HFF-Myc (cell line): Measurements from ENCODE around the gene PIH1D2.
A peak's percentile ranks its signal among the peaks of the same experiment; 100 is the strongest.
"Not testable (repeated sequence)": the region's sequence is repeated elsewhere in the genome, so short reads cannot be mapped to it uniquely, and the experiment has no call there.

Experiments
- DNase-seq: peaks from one replicate; pipeline ENCODE4 v3.0.0-alpha.2; 2011; ENCODE audit warnings: low read depth; ENCODE audit errors: extremely low read depth
- H3K4me3 ChIP-seq: replicated peaks from 2 replicates; pipeline ENCODE4 v1.5.1; 2011; ENCODE audit warnings: low read depth, mild to moderate bottlenecking, control low read depth, low read length
- TF ChIP-seq, protein P1 (sequence below): IDR thresholded peaks from 2 replicates; pipeline ENCODE4 v1.5.1; 2012; ENCODE audit warnings: mild to moderate bottlenecking, low read depth, low read length, control low read depth; ENCODE audit errors: missing control alignments

PIH1D2 gene

DNA sequence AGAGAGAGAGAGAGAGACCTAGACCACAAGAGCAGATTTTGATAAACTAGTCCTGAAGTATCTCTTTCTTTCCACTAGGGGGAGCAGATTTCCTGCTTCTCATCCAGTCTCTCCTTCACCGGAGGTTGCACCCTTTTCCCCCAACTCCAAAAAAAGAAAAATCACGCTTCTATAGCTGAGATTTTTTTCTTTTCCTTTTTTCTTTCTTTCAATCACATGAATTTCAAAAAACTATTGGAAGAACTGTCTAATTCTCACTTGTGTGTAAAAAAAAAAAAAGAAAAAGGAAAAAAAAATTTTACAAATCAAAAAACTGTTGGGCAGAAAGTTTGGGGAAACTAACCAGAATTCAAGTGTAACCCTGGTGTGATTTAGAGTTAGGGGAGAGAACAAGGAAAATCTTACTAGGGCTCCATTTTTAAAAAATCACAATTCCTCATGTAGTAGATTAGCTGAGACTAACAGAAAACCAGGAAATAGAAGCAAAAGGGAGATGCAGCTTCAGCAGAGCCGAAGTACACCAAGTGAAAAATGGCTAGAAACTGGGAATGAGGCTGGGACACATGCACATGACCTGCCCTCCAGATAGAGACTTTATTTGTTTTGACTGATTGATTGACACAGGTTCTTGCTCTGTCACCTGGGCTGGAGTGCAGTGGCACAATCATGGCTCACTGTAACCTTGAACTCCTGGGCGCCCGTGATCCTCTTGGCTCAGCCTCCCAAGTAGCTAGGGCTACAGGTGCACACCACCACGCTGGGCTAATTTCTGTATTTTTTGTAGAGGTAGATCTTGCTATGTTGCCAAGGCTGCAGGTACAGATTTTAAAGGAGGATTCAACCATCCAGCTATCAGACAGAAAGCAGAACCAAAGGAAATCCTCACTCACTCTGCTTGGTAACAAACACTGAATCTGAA, 40.0 kb upstream of the PIH1D2 start:
- H3K4me3 ChIP-seq: no peak overlapping the region
- peak; percentile 36 for DNase-seq
- TF ChIP-seq, protein P1, sequence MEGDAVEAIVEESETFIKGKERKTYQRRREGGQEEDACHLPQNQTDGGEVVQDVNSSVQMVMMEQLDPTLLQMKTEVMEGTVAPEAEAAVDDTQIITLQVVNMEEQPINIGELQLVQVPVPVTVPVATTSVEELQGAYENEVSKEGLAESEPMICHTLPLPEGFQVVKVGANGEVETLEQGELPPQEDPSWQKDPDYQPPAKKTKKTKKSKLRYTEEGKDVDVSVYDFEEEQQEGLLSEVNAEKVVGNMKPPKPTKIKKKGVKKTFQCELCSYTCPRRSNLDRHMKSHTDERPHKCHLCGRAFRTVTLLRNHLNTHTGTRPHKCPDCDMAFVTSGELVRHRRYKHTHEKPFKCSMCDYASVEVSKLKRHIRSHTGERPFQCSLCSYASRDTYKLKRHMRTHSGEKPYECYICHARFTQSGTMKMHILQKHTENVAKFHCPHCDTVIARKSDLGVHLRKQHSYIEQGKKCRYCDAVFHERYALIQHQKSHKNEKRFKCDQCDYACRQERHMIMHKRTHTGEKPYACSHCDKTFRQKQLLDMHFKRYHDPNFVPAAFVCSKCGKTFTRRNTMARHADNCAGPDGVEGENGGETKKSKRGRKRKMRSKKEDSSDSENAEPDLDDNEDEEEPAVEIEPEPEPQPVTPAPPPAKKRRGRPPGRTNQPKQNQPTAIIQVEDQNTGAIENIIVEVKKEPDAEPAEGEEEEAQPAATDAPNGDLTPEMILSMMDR: peak; percentile 63

GRCh38 chr11:112106070-112106469, 32.3 kb upstream of the PIH1D2 start:
- no peak for DNase-seq
- no peak overlapping the region for H3K4me3 ChIP-seq
- TF ChIP-seq, protein P1: no peak

- TF ChIP-seq, protein P1: no peak
- no peak overlapping the region for H3K4me3 ChIP-seq
- DNase-seq: no peak
These were observed 29.6 kb upstream of the PIH1D2 start for GRCh38 chr11:112103446-112103845.

GRCh38 chr11:112100462-112100861, 26.6 kb upstream of the PIH1D2 start:
- TF ChIP-seq, protein P1: no peak
- H3K4me3 ChIP-seq: no peak overlapping the region
- DNase-seq: no peak

GRCh38 chr11:112097734-112098528, 24.1 kb upstream of the PIH1D2 start:
- H3K4me3 ChIP-seq: no peak overlapping the region
- no peak for DNase-seq
- TF ChIP-seq, protein P1: no peak

DNA sequence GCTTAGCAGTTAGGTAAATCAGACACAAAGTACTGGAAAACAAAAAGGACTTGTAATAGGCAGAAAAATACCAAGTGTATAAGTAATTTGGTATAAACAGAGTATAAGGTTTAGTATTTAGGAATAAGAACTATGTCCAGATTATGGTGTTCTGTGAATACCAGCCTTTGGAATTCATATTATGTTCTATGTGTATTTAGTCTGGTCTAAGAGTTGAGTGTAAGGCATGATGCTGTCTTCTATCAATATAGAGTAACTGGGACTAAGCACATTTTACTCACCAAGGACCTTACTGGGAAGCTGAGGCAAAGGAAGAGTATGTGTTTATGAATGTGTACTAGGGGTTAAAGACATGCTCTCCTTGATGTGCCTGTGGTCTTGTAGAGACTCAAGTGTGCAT, 22.4 kb upstream of the PIH1D2 start:
- no peak overlapping the region for H3K4me3 ChIP-seq
- no peak for DNase-seq
- TF ChIP-seq, protein P1: no peak

- DNase-seq, H3K4me3 ChIP-seq: not testable (repeated sequence)
These were observed 21.5 kb upstream of the PIH1D2 start for GRCh38 chr11:112095302-112095701.
